Measurements from ENCODE around the gene ALPK3. TPM values are rescaled to one million over a fixed set of nuclear protein-coding genes. Genes with fewer than 3 reads are reported as not detected.

ALPK3 gene, protein sequence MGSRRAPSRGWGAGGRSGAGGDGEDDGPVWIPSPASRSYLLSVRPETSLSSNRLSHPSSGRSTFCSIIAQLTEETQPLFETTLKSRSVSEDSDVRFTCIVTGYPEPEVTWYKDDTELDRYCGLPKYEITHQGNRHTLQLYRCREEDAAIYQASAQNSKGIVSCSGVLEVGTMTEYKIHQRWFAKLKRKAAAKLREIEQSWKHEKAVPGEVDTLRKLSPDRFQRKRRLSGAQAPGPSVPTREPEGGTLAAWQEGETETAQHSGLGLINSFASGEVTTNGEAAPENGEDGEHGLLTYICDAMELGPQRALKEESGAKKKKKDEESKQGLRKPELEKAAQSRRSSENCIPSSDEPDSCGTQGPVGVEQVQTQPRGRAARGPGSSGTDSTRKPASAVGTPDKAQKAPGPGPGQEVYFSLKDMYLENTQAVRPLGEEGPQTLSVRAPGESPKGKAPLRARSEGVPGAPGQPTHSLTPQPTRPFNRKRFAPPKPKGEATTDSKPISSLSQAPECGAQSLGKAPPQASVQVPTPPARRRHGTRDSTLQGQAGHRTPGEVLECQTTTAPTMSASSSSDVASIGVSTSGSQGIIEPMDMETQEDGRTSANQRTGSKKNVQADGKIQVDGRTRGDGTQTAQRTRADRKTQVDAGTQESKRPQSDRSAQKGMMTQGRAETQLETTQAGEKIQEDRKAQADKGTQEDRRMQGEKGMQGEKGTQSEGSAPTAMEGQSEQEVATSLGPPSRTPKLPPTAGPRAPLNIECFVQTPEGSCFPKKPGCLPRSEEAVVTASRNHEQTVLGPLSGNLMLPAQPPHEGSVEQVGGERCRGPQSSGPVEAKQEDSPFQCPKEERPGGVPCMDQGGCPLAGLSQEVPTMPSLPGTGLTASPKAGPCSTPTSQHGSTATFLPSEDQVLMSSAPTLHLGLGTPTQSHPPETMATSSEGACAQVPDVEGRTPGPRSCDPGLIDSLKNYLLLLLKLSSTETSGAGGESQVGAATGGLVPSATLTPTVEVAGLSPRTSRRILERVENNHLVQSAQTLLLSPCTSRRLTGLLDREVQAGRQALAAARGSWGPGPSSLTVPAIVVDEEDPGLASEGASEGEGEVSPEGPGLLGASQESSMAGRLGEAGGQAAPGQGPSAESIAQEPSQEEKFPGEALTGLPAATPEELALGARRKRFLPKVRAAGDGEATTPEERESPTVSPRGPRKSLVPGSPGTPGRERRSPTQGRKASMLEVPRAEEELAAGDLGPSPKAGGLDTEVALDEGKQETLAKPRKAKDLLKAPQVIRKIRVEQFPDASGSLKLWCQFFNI (N-terminal part only)
- total RNA-seq, result 0.30 and 0.80 TPM in 2 replicates

DNA sequence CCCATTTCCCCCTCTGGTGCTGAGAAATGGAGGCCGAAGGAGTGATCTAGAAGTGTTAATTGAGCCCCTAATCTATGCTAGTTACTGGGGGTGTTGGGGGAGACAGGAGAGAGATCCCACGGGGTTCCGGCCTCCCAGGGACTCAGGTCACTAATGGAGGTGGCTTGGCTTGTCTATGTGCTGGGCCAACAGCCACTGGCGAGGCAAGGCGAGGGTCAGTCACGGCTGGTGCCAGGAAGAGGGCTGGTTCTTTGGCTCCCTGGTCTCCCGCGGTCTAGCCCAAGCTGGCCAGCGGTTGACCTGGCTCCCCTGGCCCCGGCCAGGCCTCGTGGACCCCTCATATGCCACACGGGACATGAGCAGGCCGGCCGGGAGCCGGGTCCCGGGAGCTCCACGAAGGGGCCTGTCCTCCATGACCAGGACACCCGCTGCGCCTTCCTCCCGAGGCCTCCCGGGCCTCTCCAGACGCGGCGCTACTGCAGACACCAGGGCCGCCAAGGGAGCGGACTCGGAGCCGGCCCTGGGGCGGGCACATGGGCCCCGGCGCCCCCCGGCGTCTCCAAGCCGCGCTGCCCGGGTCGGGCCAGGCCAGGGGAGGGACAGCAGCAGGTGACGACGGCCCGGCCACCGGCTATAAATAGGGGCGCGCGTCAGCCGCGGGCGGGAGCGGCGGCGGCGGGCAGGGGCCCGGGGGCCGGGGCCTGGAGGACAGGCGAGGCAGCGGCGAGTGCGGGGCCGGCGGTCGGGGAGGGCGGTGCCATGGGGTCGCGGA, at the start of gene ALPK3:
Gene ALPK3 (plus strand): TSS at position 663 of the 772 bp plus-strand sequence. CDS start 97 bp downstream, at position 760.
- intact Hi-C loops (cut with micrococcal nuclease), result no loop called here

- intact Hi-C loops (cut with micrococcal nuclease), result no loop called here
Observed at GRCh38 chr15:84772031-84772430, 45.1 kb upstream of the ALPK3 start.

DNA sequence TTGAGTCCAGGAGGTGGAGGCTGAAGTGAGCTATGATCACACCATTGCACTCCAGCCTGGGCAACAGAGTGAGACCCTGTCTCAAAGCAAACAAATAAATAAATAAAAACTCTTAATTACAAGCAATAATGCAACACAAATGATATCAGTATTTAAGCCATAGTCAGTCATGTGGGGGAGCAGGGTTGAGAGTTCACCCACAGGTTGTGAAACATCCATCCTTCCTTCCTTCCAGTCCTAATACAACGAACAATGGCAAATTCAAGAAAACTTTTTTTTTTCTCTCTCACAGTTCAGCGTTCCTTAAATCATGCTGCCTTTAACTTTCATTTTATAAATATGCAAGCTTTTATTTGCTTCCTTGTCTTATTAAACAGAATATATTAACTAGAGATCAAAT, 44.7 kb upstream of the ALPK3 start:
- intact Hi-C loops (cut with micrococcal nuclease), result no loop called here

- intact Hi-C loops (cut with micrococcal nuclease), result no loop called here
Observed at GRCh38 chr15:84773716-84774115, 43.4 kb upstream of the ALPK3 start.

GRCh38 chr15:84775867-84776449, 41.2 kb upstream of the ALPK3 start:
- intact Hi-C loops (cut with micrococcal nuclease), result no loop called here

DNA sequence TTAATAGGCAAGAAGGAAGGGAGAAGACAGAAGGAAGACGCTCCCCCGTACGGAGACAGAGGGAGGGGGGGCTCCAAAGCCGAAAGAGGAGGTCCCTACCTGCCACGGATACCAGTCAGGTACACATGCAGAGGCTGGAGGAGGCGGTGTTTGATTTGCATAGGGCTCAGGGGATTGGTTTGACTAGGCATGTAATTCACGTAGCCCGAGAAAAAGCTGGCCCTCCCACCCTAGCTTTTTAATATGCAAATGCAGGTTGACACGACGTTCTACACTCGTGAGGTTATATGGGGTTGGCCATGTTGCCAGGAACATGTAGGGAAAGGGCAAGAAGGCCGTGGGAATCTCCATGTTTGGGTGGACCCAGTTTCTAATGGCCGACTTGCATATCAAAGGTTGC, 39.0 kb upstream of the ALPK3 start:
- intact Hi-C loops (cut with micrococcal nuclease), result no loop called here

GRCh38 chr15:84780492-84780891, 36.7 kb upstream of the ALPK3 start:
- intact Hi-C loops (cut with micrococcal nuclease), result no loop called here

DNA sequence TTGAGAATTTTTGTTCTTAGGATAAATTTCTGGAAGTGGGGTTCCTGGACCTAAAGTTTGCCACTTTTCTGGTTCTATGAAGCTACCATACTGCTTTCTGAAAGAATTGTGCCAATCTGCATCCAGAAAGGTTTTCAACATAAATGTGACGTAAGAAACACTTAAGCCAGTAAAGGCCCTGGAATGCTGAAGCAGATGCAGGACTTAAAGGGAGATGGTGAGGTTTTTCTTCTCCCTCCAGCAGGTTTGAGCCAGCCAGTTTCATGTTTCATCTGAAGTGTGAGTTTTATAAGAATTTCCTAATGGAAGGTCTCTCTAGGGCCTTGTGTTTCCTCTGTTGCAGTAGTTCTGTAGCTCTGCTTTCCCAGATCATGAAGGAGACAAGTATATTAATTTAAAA, 35.7 kb upstream of the ALPK3 start:
- intact Hi-C loops (cut with micrococcal nuclease), result no loop called here

- intact Hi-C loops (cut with micrococcal nuclease), result no loop called here
Observed at GRCh38 chr15:84782346-84782745, 34.8 kb upstream of the ALPK3 start.

DNA sequence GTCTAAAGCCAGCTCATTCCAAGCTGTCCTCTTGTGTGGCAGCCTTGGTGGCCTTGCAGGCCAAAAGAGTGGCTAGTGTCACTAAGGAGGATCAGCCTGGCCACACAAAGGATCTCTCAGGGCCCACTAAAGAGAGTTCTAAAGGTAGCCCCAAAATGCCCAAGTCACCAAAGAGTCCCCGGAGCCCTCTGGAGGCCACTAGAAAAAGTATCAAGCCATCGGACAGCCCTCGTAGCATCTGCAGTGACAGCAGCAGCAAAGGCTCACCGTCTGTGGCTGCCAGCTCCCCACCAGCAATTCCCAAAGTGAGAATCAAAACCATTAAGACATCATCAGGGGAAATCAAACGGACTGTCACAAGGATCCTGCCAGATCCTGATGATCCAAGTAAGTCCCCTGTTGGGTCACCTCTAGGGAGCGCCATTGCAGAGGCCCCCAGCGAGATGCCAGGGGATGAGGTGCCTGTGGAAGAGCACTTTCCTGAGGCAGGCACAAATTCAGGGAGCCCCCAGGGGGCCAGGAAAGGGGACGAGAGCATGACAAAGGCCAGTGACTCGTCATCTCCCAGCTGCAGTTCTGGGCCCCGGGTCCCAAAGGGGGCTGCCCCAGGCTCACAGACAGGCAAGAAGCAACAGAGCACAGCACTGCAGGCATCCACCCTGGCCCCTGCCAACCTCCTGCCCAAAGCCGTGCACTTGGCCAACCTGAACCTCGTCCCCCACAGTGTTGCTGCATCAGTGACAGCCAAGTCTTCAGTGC, 33.5 kb upstream of the ALPK3 start:
- intact Hi-C loops (cut with micrococcal nuclease), result no loop called here

DNA sequence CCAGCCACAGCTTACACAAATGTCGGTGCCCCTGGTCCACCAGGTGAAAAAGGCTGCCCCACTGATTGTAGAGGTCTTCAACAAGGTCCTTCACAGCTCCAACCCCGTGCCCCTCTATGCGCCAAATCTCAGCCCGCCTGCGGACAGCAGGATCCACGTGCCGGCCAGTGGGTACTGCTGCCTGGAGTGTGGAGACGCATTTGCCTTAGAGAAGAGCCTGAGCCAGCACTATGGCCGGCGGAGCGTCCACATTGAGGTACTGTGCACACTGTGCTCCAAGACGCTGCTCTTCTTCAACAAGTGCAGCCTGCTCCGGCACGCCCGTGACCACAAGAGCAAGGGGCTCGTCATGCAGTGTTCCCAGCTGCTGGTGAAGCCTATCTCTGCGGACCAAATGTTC, 32.9 kb upstream of the ALPK3 start:
- intact Hi-C loops (cut with micrococcal nuclease), result no loop called here

- intact Hi-C loops (cut with micrococcal nuclease), result no loop called here
Observed at GRCh38 chr15:84785053-84785452, 32.1 kb upstream of the ALPK3 start.

DNA sequence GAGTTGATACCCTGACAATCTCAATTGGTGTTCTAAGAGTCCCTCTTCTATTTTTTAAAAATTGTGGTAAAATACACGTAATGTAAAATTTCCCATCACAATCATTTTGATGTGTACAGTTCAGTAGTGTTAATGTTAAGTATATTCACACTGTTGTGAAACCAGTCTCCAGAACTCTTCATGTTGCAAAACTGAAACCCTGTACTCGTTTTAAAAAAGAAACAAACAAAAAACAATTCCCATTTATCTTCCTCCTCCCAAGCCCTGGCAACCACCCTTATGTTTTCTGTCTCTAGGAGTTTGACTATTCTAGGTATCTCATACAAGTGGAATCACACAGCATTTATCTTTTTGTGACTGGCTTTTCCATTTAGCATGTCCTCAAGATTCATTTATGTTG, 28.7 kb upstream of the ALPK3 start:
- intact Hi-C loops (cut with micrococcal nuclease), result no loop called here

- intact Hi-C loops (cut with micrococcal nuclease), result no loop called here
Observed at GRCh38 chr15:84789762-84790161, 27.4 kb upstream of the ALPK3 start.

DNA sequence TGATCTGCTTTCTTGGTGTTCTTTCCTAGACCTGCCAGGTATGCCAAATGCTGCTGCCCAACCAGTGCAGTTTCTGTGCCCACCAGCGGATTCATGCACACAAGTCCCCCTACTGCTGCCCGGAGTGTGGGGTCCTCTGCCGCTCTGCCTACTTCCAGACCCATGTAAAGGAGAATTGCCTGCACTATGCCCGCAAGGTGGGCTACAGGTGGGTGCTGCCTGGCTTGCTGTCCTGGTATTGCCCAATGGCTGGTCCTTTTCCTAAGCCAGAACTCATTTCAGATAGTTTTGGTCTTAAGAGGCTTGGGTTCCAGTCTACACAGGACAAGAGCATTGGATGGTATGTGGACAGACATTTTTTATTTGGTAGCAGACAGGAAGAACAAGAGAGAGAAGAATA, 26.5 kb upstream of the ALPK3 start:
- intact Hi-C loops (cut with micrococcal nuclease), result no loop called here

- intact Hi-C loops (cut with micrococcal nuclease), result no loop called here
Observed at GRCh38 chr15:84791763-84792162, 25.4 kb upstream of the ALPK3 start.

DNA sequence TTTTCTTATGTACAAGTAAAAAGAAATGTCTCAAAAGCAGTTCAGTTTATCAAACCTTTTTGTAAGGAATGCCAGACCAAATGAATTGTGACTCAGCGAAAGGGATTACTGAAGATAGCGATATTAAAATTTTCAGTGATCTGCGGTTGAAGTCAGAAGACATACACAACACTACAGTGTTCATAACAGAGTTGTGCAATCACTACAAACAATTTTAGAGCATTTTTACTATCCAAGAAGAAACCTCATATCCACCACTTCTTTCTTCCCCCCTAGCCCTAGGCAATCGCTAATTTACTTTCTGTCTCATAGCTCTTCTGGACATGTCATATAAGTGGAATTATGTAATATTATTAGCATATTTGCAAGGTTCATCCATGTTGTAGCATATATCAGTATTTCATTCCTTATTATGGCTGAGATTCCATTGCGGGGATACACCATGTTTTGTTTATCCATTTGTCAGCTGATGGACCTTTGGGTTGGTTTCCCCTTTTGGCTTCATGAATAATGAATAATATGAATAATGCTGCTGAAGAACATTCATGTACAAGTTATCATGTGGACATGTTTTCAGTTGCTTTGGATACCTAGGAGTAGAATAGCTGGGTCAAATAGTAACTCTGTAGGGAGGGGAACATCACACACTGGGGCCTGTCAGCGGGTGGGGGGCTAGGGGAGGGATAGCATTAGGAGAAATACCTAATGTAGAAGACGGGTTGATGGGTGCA, 23.6 kb upstream of the ALPK3 start:
- intact Hi-C loops (cut with micrococcal nuclease), result no loop called here

- intact Hi-C loops (cut with micrococcal nuclease), result no loop called here
Observed at GRCh38 chr15:84794162-84794547, 23.0 kb upstream of the ALPK3 start.

DNA sequence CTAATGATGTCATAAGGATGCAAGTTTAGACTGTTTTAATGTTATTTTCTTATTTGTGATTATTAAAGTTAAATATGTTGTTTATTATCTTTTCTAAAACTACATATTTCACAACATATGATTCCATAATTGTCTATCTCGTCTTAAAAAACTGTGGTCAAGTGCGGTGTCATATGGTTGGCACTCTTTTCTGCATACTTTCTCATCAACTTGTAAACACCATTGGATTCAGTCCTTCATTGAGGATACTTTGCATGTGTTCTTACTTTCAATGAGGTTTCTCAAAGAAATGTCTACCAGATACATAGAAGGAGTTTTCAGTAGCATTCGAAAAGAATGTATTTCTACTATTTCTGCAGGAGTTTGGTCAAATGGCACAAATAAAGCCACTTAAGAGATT, 22.0 kb upstream of the ALPK3 start:
- intact Hi-C loops (cut with micrococcal nuclease), result no loop called here

Data from T-helper 2 cell treated with Interferon-gamma antibody and Interleukin-4, amounts not matched to agents 100 ng/mL and 5 ng/mL, for 36 hours (primary cell).